HG02885 (cell line): Measurements from ENCODE around the gene SPRTN.

Experiments
- ATAC-seq: cut with Tn5 transposase; IDR thresholded peaks from one replicate; pipeline ENCODE4 v1.9.1; 2021; ENCODE audit warnings: mild to moderate bottlenecking; ENCODE audit not compliant: unreplicated experiment, poor library complexity

Gene SPRTN

GRCh38 chr1:231338270-231339128 is at the start of gene SPRTN:
TSS of gene SPRTN (plus strand) at chr1:231338293. CDS start at chr1:231338384, 91 bp downstream.
- ATAC-seq, result peak; percentile 7

- no peak for ATAC-seq
Observed at GRCh38 chr1:231295938-231296337, 42.2 kb upstream of the SPRTN start.

- no peak for ATAC-seq
Observed at GRCh38 chr1:231301990-231302389, 36.1 kb upstream of the SPRTN start.

- no peak for ATAC-seq
Observed at GRCh38 chr1:231310391-231310934, 27.6 kb upstream of the SPRTN start.

GRCh38 chr1:231311720-231312431 is 26.2 kb upstream of the SPRTN start:
- no peak for ATAC-seq

- ATAC-seq, result no peak
Observed at GRCh38 chr1:231312432-231312788, 25.7 kb upstream of the SPRTN start.

GRCh38 chr1:231313661-231314060 is 24.4 kb upstream of the SPRTN start:
- ATAC-seq, result no peak

- ATAC-seq, result peak; percentile 92
Observed at GRCh38 chr1:231315887-231316286, 22.2 kb upstream of the SPRTN start.

GRCh38 chr1:231317306-231318014 is 20.6 kb upstream of the SPRTN start:
- ATAC-seq, result no peak

GRCh38 chr1:231318015-231318355 is 20.1 kb upstream of the SPRTN start:
- no peak for ATAC-seq

- no peak for ATAC-seq
Observed at GRCh38 chr1:231318568-231318967, 19.5 kb upstream of the SPRTN start.

- no peak for ATAC-seq
Observed at GRCh38 chr1:231319080-231319479, 19.0 kb upstream of the SPRTN start.

GRCh38 chr1:231322880-231323530 is 15.1 kb upstream of the SPRTN start:
- no peak for ATAC-seq

GRCh38 chr1:231324660-231325059 is 13.4 kb upstream of the SPRTN start:
- ATAC-seq, result no peak

GRCh38 chr1:231326248-231326647 is 11.8 kb upstream of the SPRTN start:
- no peak for ATAC-seq

- no peak for ATAC-seq
Observed at GRCh38 chr1:231327617-231328016, 10.5 kb upstream of the SPRTN start.

GRCh38 chr1:231329483-231329882 is 8.6 kb upstream of the SPRTN start:
- no peak for ATAC-seq

GRCh38 chr1:231332761-231333160 is 5.3 kb upstream of the SPRTN start:
- ATAC-seq, result no peak

- peak; percentile 38 for ATAC-seq
Observed at GRCh38 chr1:231334079-231334666, 3.9 kb upstream of the SPRTN start.

GRCh38 chr1:231334952-231335351 is 3.1 kb upstream of the SPRTN start:
- ATAC-seq, result no peak
